GM18526 (cell line): ENCODE measurements around the gene BDKRB2.

ENCODE experiments used
- POLR2A ChIP-seq: IDR thresholded peaks from 3 replicates; pipeline ENCODE4 v1.6.1; 2011; ENCODE audit not compliant: insufficient read length; ENCODE audit errors: extremely low read depth

The BDKRB2 gene

DNA sequence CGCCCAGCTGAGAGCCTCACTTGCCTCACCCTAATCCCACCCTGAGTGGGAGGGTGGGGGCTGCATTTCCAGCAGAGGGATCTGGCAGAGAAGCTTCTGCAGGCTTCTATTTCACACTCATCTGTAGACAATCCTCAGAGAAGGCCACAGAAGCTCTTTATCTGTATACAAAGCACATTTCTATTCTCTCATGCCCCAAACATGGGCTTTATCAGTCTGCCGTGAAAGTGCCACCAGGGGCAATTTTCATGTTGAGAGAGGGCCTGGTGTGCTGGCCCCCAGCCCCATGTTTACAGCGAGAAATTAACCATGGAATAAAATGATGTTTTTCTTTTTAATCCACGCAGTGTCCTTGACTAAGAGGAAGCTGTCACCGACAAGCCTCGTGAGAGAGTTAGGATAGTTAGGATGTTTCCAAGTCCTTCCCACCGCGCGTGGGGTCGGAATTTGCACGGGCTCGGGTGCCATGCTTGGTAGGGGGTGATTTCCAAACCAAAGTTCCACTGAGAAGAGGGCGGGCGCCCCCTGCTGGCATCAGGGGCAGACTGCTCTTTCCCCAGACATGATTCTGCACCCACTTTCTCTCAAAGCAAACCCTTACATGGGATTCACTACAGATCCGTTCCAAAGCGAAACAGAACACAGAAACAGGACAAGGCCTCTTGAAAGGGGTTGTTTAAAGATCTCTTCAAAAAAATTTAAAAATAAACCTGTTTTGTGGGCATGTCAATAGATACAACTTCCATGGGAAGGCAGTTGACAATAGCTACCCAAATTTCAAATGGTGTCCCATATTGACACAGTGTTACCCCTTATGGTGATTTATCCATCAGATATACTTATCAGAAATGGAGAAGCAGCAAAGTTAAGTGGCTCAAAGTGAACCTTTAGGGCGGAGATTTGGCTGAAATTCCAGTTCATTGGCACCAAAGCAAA lies 70.8 kb downstream of the BDKRB2 start:
- TF ChIP-seq POLR2A, result no peak

DNA sequence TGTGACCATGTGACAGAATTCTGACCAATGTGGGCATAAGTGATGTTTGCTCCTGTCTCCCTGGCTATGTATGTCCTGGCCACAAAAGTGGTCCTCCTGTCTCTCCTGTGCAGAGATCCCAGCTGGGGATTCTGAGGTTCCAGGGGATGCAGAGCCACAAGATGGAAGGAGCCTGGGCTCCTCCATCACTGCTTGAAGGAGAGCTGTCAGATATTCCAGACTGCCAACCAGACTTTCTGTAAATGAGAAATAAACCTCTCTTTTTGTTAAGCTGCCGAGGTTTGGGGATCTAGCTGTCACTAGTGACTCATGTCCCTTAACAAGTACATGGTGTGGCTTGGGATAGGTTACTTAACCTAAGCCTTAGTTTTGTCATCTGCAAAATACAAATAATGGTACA lies 73.3 kb downstream of the BDKRB2 start:
- TF ChIP-seq POLR2A, result no peak

DNA sequence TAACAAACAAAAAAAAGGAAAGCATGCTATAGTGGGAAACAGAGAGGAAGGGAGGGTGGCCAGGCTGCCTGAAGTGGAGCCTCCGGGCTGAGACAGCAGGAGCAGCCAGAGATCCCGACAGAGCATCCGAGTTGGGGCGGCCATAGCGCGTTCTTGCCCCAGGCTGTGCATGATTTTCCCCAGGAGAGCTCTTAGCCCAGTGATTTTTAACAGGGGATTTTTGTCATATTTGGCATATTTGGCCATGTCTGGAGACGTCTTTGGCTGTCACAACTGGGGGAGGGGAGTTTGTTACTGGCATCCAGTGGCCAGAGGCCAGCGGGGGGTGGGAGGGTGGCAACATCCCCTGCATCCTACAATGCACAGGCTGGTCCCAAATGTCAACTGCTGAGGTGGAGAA lies 74.9 kb downstream of the BDKRB2 start:
- TF ChIP-seq POLR2A, result no peak

DNA sequence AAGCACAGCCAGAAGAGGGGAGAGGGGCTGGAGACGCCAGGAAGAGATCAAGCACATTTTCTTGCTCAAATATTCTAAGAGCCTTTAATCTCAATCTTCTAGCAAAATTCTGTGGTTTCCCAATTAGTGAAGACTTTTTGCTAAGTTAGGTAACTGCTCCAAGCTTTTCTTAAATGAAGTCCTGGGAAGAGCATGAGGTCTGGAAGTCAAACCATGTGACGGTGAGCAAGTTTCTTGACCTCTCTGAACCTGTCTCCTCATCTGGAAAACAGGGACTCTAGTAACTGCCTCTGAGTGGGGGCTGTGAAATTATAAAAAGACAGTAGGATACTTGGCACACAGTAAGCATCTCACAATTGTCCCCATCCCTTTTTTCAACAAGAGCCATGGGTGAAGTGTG lies 75.5 kb downstream of the BDKRB2 start:
- TF ChIP-seq POLR2A, result no peak

DNA sequence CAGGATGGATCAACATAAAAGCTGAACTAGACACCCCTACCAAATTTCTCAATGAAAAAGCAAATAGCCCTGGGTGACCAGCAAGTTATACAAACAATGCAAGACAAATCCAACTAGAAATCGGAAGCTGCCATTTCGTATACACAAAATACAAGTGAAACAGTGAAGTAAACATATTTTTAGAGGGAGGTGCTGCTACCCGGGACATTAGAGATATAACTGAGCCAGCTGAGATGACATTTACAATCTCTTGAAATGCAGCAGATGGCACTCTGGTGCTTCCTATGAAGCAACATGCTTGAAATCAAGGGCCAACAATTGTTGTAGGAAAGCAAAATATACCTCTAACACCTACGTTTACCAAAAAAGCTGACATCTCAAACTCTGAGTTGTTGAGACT lies 76.8 kb downstream of the BDKRB2 start:
- TF ChIP-seq POLR2A, result no peak

DNA sequence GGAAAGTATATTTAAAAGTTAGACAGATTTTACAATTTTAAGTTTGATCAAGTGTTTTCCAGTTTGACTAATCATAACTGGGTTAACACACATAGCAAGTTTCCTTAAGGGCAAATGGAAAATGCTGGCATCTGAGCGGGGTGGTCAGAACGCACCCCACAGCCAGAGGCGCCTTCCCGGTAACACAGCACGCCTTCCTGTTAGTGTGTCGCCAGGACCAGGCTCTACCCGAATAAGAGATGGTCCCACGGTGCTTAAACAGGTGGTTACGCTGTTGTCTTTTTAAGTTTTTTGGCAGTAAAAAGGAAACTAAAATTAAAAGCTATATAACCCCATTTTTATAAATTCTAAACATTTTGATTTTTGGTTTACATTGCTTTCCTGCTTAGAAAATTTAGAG lies 79.4 kb downstream of the BDKRB2 start:
- TF ChIP-seq POLR2A, result no peak

DNA sequence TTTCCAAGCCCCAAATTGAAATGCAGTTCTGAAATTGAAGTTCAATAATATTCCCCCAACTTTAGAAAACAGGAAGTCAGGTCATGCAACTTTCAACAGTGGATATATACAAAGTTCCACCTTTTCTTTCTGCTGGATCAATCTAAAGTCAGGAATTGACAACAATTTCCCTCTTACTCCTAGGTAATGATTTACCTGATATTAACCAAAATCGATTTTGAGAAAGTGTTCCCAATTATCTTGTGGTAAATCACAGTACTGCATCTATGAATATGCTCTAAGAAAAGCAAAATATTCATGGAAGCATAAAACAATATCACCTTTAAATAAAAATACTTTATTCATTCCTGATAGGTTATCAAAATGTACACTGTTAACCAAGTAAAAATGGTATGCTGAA lies 79.8 kb downstream of the BDKRB2 start:
- TF ChIP-seq POLR2A, result no peak

DNA sequence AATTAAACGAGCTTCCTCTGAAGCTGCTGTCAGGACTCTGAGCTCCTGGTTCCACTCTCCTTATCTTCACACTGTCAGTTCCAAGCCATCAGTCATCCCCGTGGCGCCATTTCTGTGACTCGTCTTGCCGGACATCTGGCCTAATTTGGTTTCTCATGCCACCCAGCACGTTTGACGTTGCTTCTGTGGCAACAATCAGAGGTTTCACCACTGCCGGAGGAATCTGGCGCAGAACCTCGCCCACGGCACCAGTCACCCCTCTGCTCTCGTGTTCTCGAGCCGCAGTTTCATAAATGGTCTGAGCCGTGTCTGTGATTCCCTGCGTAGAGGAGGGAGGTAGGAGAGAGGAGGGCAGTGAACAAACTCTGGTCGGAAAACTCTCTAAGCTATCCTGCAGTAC lies 81.0 kb downstream of the BDKRB2 start:
- no peak for TF ChIP-seq POLR2A

DNA sequence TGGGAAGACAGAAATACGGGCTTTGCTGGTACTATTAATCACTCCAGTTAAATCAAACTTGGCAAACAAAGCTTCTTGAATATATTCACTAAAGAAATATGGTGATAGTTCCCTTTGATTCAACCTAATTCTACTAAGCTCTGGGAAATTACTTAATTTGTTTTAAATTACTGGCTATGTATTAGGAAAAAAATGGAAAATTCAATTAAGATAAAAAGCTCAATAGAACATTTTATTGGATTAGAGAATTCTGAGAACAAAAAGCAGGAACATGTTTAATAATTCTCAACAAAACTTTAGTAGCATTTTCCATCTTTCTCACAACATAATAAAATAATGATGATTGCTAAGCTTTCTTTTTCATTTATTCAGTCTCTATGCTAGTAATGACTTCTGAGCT lies 81.6 kb downstream of the BDKRB2 start:
- TF ChIP-seq POLR2A, result no peak

DNA sequence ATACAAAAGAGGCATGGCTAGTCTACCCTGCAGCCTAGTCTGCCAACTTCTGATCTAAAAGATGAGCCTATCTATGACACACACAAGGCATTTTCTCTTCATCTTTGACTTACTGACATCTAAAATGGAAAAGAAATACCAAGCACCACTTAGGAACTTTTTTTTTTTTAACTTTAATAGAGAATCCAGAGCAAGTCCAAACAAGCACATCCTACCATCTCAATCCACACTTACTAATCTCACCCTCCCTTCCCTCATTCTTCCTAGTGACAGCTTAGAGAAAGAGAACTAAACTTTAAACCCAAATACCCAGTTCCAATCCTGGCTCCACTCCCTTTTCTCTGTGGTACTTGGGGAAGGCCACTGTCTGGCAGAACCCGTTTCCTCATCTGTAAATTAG lies 83.2 kb downstream of the BDKRB2 start:
- TF ChIP-seq POLR2A, result no peak
